ENCODE results near the gene STKLD1.

STKLD1 gene

GRCh38 chr9:133362359-133363044 lies 13.7 kb upstream of the STKLD1 start:
- Histone ChIP-seq H3K4me3 (no peak overlapping the region), H3K4me1 (peaks cover 34 to 59% (median 51%) of the 10 kb centered on the region in 10 experiments), H3K27me3 (no peaks in the 10 kb centered on the region), H3K36me3 (peaks cover 81 to 100% (median 93%) of the 10 kb centered on the region in 11 experiments), H3K4me2 (peak overlapping the region in 3 of 11 experiments; percentile 66 to 80 (median 77); a peak in 5 of 22 replicates), H3K27ac (peak overlapping the region in 2 of 11 experiments; percentile 66 to 95; a peak in 1 of 22 replicates), H4K20me1 (peaks cover 70 to 100% (median 97%) of the 10 kb centered on the region in 11 experiments), H3K9ac (peak overlapping the region in 5 of 11 experiments; percentile 12 to 93 (median 34); a peak in 5 of 22 replicates), H3K9me3 (replicated peaks in 1 of 11) (no peaks in the 10 kb centered on the region)
- no peak for TF ChIP-seq Cebpa-rat (IDR thresholded peaks at IDR 0.05)

- H3K4me2 ChIP-seq: no peak overlapping the region
- H3K36me3 ChIP-seq: peaks cover 94 to 100% (median 99%) of the 10 kb centered on the region in 11 experiments
- no peak overlapping the region for H3K27ac ChIP-seq
- peaks cover 18 to 45% (median 39%) of the 10 kb centered on the region in 10 experiments for H3K4me1 ChIP-seq
- no peak overlapping the region; a peak in 1 of 22 replicates for H3K9ac ChIP-seq
- H3K4me3 ChIP-seq: no peak overlapping the region
- H4K20me1 ChIP-seq: peaks cover 88 to 100% (median 98%) of the 10 kb centered on the region in 11 experiments
- no peaks in the 10 kb centered on the region for H3K9me3 ChIP-seq (replicated peaks in 1 of 11)
- no peaks in the 10 kb centered on the region for H3K27me3 ChIP-seq
- no peak for TF ChIP-seq Cebpa-rat (IDR thresholded peaks at IDR 0.05)
Observed at GRCh38 chr9:133366435-133366834, 9.7 kb upstream of the STKLD1 start.

- H4K20me1 ChIP-seq: peaks cover 90 to 100% (median 98%) of the 10 kb centered on the region in 11 experiments
- H3K9me3 ChIP-seq (replicated peaks in 1 of 11): no peaks in the 10 kb centered on the region
- peaks cover 18 to 45% (median 39%) of the 10 kb centered on the region in 10 experiments for H3K4me1 ChIP-seq
- no peak overlapping the region for H3K9ac ChIP-seq
- no peaks in the 10 kb centered on the region for H3K27me3 ChIP-seq
- H3K4me2 ChIP-seq: no peak overlapping the region
- H3K4me3 ChIP-seq: no peak overlapping the region
- no peak overlapping the region for H3K27ac ChIP-seq
- TF ChIP-seq Cebpa-rat (IDR thresholded peaks at IDR 0.05): no peak
- H3K36me3 ChIP-seq: peaks cover 90 to 100% (median 99%) of the 10 kb centered on the region in 11 experiments
Observed at GRCh38 chr9:133367221-133367620, 8.9 kb upstream of the STKLD1 start.

GRCh38 chr9:133367778-133368177 lies 8.4 kb upstream of the STKLD1 start:
- TF ChIP-seq Cebpa-rat (IDR thresholded peaks at IDR 0.05): no peak
- Histone ChIP-seq H3K9ac (peak overlapping the region in 1 of 11 experiments; percentile 3; a peak in 1 of 22 replicates), H3K27ac (no peak overlapping the region), H3K4me2 (no peak overlapping the region), H3K4me3 (no peak overlapping the region), H3K36me3 (peaks cover 89 to 100% (median 99%) of the 10 kb centered on the region in 11 experiments), H3K27me3 (no peaks in the 10 kb centered on the region), H3K4me1 (peaks cover 20 to 47% (median 41%) of the 10 kb centered on the region in 10 experiments), H4K20me1 (peaks cover 90 to 100% (median 98%) of the 10 kb centered on the region in 11 experiments), H3K9me3 (replicated peaks in 1 of 11) (no peaks in the 10 kb centered on the region)

GRCh38 chr9:133368249-133368881 lies 7.8 kb upstream of the STKLD1 start:
- peak overlapping the region in 5 of 11 experiments; percentile 4 to 45 (median 34); a peak in 5 of 22 replicates for H3K9ac ChIP-seq
- no peaks in the 10 kb centered on the region for H3K27me3 ChIP-seq
- no peak overlapping the region; a peak in 1 of 22 replicates for H3K4me2 ChIP-seq
- peaks cover 89 to 100% (median 99%) of the 10 kb centered on the region in 11 experiments for H3K36me3 ChIP-seq
- H3K4me1 ChIP-seq: peaks cover 26 to 53% (median 47%) of the 10 kb centered on the region in 10 experiments
- no peak overlapping the region for H3K27ac ChIP-seq
- no peak for TF ChIP-seq Cebpa-rat (IDR thresholded peaks at IDR 0.05)
- H3K9me3 ChIP-seq (replicated peaks in 1 of 11): no peaks in the 10 kb centered on the region
- H3K4me3 ChIP-seq: no peak overlapping the region
- H4K20me1 ChIP-seq: peaks cover 91 to 100% (median 98%) of the 10 kb centered on the region in 11 experiments

- Histone ChIP-seq H3K9me3 (replicated peaks in 1 of 11) (no peaks in the 10 kb centered on the region), H3K9ac (peak overlapping the region in 10 of 11 experiments; percentile 4 to 45 (median 27); a peak in 6 of 22 replicates), H4K20me1 (peaks cover 97 to 100% (median 99%) of the 10 kb centered on the region in 11 experiments), H3K27me3 (no peaks in the 10 kb centered on the region), H3K4me1 (peaks cover 37 to 63% (median 57%) of the 10 kb centered on the region in 10 experiments), H3K36me3 (peaks cover 83 to 98% (median 95%) of the 10 kb centered on the region in 11 experiments), H3K27ac (no peak overlapping the region; a peak in 1 of 22 replicates), H3K4me2 (peak overlapping the region in 7 of 11 experiments; percentile 2 to 35 (median 21); a peak in 8 of 22 replicates), H3K4me3 (no peak overlapping the region)
- 0 out of 22 replicates have a peak, but pooled peaks of 1 of the 11 experiments have one; percentile 14 for TF ChIP-seq Cebpa-rat (IDR thresholded peaks at IDR 0.05)
Observed at GRCh38 chr9:133369422-133369821, 6.7 kb upstream of the STKLD1 start.

- H3K4me2 ChIP-seq: peak overlapping the region in 6 of 11 experiments; percentile 7 to 35 (median 25); a peak in 7 of 22 replicates
- no peak overlapping the region for H3K4me3 ChIP-seq
- no peaks in the 10 kb centered on the region for H3K27me3 ChIP-seq
- no peak for TF ChIP-seq Cebpa-rat (IDR thresholded peaks at IDR 0.05)
- H4K20me1 ChIP-seq: peaks cover 95 to 100% (median 100%) of the 10 kb centered on the region in 11 experiments
- peaks cover 79 to 93% (median 91%) of the 10 kb centered on the region in 11 experiments for H3K36me3 ChIP-seq
- no peaks in the 10 kb centered on the region for H3K9me3 ChIP-seq (replicated peaks in 1 of 11)
- H3K27ac ChIP-seq: no peak overlapping the region; a peak in 1 of 22 replicates
- peaks cover 37 to 64% (median 61%) of the 10 kb centered on the region in 10 experiments for H3K4me1 ChIP-seq
- H3K9ac ChIP-seq: peak overlapping the region in 8 of 11 experiments; percentile 4 to 98 (median 30); a peak in 5 of 22 replicates
Observed at GRCh38 chr9:133369933-133370332, 6.2 kb upstream of the STKLD1 start.

- no peak overlapping the region for H3K27ac ChIP-seq
- H3K4me1 ChIP-seq: peaks cover 37 to 64% (median 59%) of the 10 kb centered on the region in 10 experiments
- peaks cover 72 to 86% (median 83%) of the 10 kb centered on the region in 11 experiments for H3K36me3 ChIP-seq
- H3K9me3 ChIP-seq (replicated peaks in 1 of 11): no peaks in the 10 kb centered on the region
- peak overlapping the region in 7 of 11 experiments; percentile 34 to 98 (median 98); a peak in 9 of 22 replicates for H3K9ac ChIP-seq
- H3K27me3 ChIP-seq: no peaks in the 10 kb centered on the region
- H4K20me1 ChIP-seq: peaks cover 88 to 100% (median 99%) of the 10 kb centered on the region in 11 experiments
- H3K4me2 ChIP-seq: peak overlapping the region in 10 of 11 experiments; percentile 38 to 99 (median 84); a peak in 11 of 22 replicates
- no peak for TF ChIP-seq Cebpa-rat (IDR thresholded peaks at IDR 0.05)
- no peak overlapping the region for H3K4me3 ChIP-seq
Observed at GRCh38 chr9:133370685-133371084, 5.5 kb upstream of the STKLD1 start.

Data from BLaER1 treated with 17β-estradiol and CSF1 and Interleukin-3, amounts not matched to agents 10 nM and 100 nM (cell line).